Prostate gland (tissue), 2 donors: ENCODE measurements around the gene EPSTI1. TPM values are rescaled to one million over a fixed set of nuclear protein-coding genes. Genes with fewer than 3 reads are reported as not detected.

ENCODE experiments used
- DNase-seq: peaks from one replicate; pipeline ENCODE4 v3.0.0-alpha.2; 2019; ENCODE audit warnings: low spot score
- H3K27ac ChIP-seq, 2 donors: fragments of 200-600 bp; sonication (generic); 2 replicates each; pipeline ENCODE4 v1.5.1; 2017 to 2019
- H3K27me3 ChIP-seq: fragments of 200-600 bp; sonication (generic); replicated peaks from 2 replicates; pipeline ENCODE4 v1.5.1; 2019; ENCODE audit not compliant: insufficient read depth
- H3K36me3 ChIP-seq, 2 donors: fragments of 200-600 bp; sonication (generic); 1 replicate in 1 of 2; 2 replicates in 1 of 2; pipeline versions ENCODE4 v1.5.1 to v1.8.1; 2017 to 2019
- H3K4me1 ChIP-seq: fragments of 200-600 bp; sonication (generic); replicated peaks from 2 replicates; pipeline ENCODE4 v1.5.1; 2019
- H3K4me3 ChIP-seq, 2 donors: fragments of 200-600 bp; sonication (generic); 2 replicates each; pipeline ENCODE4 v1.5.1; 2017 to 2019
- H3K9me3 ChIP-seq: fragments of 200-600 bp; sonication (generic); 2 replicates; pipeline ENCODE4 v1.5.1; 2017
- CTCF ChIP-seq, 4 experiments: fragments of 200-600 bp in 2 of 4; fragments of 450-650 bp in 2 of 4; sonication (generic) in 2 of 4; IDR thresholded peaks; 1 replicate in 3 of 4; 2 replicates in 1 of 4; pipeline ENCODE4 v1.5.1; 2016 to 2019; ENCODE audit warnings: antibody characterized with exemption in 4 of 4, mild to moderate bottlenecking in 2 of 4, moderate library complexity in 2 of 4
- POLR2A ChIP-seq: fragments of 450-650 bp; IDR thresholded peaks from one replicate; pipeline ENCODE4 v1.6.1; 2016; ENCODE audit warnings: antibody characterized with exemption, mild to moderate bottlenecking
- POLR2AphosphoS5 ChIP-seq: sonication (generic); formaldehyde crosslinking; IDR thresholded peaks from one replicate; pipeline ENCODE4 v1.6.1; 2017; ENCODE audit warnings: antibody characterized with exemption
- WGBS: methylation state at CpG from one replicate; pipeline ENCODE4 v1.1.5; 2018; 5-methylcytosine and 5-hydroxymethylcytosine counted together
- intact Hi-C: fragments of 100-400 bp; cut with DNase I; formaldehyde crosslinking; loops from one replicate; pipeline ENCODE4 v1.14.2; 2022
- total RNA-seq, 2 donors: library from RNA; depleted of rRNA; stranded (reverse); fragments of >200 nt; gene quantifications; one replicate each; pipeline ENCODE4 v1.1.0, GENCODE V29; 2016

Gene EPSTI1
- total RNA-seq, 2 donors from 2014 or later: 1.7 to 8.0 TPM

GRCh38 chr13:42852136-42852535, 139.9 kb downstream of the EPSTI1 start:
- 95% methylated on average over 3 of the region's 3 CpGs for WGBS
- H3K27me3 ChIP-seq: no peaks in the 10 kb centered on the region
- no peak overlapping the region for H3K4me3 ChIP-seq
- DNase-seq: no peak
- TF ChIP-seq POLR2A (no peak), CTCF (IDR thresholded peaks at IDR 0.05) (no peak), POLR2AphosphoS5 (no peak)
- H3K4me1 ChIP-seq: no peaks in the 10 kb centered on the region
- H3K27ac ChIP-seq: no peak overlapping the region
- H3K36me3 ChIP-seq: no peaks in the 10 kb centered on the region
- H3K9me3 ChIP-seq: no peaks in the 10 kb centered on the region
- intact Hi-C loops: no loop called here

- Histone ChIP-seq H3K36me3 (no peaks in the 10 kb centered on the region), H3K4me3 (no peak overlapping the region), H3K4me1 (no peaks in the 10 kb centered on the region), H3K9me3 (no peaks in the 10 kb centered on the region), H3K27me3 (no peaks in the 10 kb centered on the region), H3K27ac (no peak overlapping the region)
- no peak for TF ChIP-seq CTCF (IDR thresholded peaks at IDR 0.05)
- intact Hi-C loops: no loop called here
- 75% methylated on average over 2 of the region's 2 CpGs for WGBS
- no peak for DNase-seq
Measured at GRCh38 chr13:42849200-42849599, 142.8 kb downstream of the EPSTI1 start.

GRCh38 chr13:42847891-42848663, 144.0 kb downstream of the EPSTI1 start:
- no peak for TF ChIP-seq CTCF (IDR thresholded peaks at IDR 0.05)
- no peak for TF ChIP-seq POLR2AphosphoS5
- TF ChIP-seq POLR2A: no peak
- H3K27ac ChIP-seq: no peak overlapping the region
- no peak overlapping the region for H3K4me3 ChIP-seq
- WGBS: 65% methylated on average over 3 of the region's 3 CpGs
- no peaks in the 10 kb centered on the region for H3K36me3 ChIP-seq
- no peaks in the 10 kb centered on the region for H3K9me3 ChIP-seq
- no peak for DNase-seq
- intact Hi-C loops: no loop called here
- H3K27me3 ChIP-seq: no peaks in the 10 kb centered on the region
- no peaks in the 10 kb centered on the region for H3K4me1 ChIP-seq

GRCh38 chr13:42836930-42837690, 154.9 kb downstream of the EPSTI1 start:
- H3K27ac ChIP-seq: no peak overlapping the region
- no peaks in the 10 kb centered on the region for H3K27me3 ChIP-seq
- H3K4me1 ChIP-seq: no peaks in the 10 kb centered on the region
- WGBS: 27% methylated on average over 10 of the region's 10 CpGs
- TF ChIP-seq POLR2AphosphoS5 (no peak), CTCF (IDR thresholded peaks at IDR 0.05) (peak in 1 of 4 experiments; percentile 43)
- H3K9me3 ChIP-seq: no peaks in the 10 kb centered on the region
- H3K4me3 ChIP-seq: no peak overlapping the region
- intact Hi-C loops: no loop called here
- peak; percentile 12 for DNase-seq
- no peaks in the 10 kb centered on the region for H3K36me3 ChIP-seq

Other genes with a start within 250 kb of the EPSTI1 start
- gene FAM216B, start 210.7 kb downstream of the EPSTI1 start, total RNA-seq: not detected
- gene DNAJC15, start 31.3 kb upstream of the EPSTI1 start, total RNA-seq: 1 to 10 TPM; 1.4 to 8.2 TPM